Fibroblast of skin of back (primary cell): Measurements from ENCODE around the gene RNF13.
"Not testable (repeated sequence)": the region's sequence is repeated elsewhere in the genome, so short reads cannot be mapped to it uniquely, and the experiment has no call there.

ENCODE experiments used
- DNase-seq: peaks from one replicate; pipeline ENCODE4 v3.0.0-alpha.2; 2013

RNF13 gene

GRCh38 chr3:149801639-149802038, 11.4 kb upstream of the RNF13 start:
- DNase-seq = no peak

GRCh38 chr3:149806171-149806778, 6.7 kb upstream of the RNF13 start:
- DNase-seq = no peak

GRCh38 chr3:149808209-149808829, 4.7 kb upstream of the RNF13 start:
- peak; percentile 82 for DNase-seq

GRCh38 chr3:149809699-149810098, 3.3 kb upstream of the RNF13 start:
- DNase-seq = no peak

DNA sequence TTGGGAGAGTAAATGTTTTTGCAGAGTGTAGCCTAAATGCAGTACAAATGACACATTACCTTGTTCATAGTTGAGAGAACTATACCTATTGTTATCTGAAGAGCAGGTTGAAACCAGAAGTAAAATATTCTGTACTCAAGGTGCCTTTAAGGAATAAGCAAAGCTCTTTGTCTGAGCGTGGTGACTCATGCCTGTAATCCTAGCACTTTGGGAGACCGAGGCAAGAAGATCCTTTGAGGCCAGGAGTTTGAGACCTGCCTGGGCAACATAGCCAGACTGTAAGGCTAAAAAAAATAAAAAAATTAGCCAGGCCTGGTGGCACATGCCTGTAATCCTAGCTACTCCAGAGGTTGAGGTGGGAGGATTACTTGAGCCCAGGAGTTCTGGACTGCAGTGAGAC, 2.2 kb upstream of the RNF13 start:
- DNase-seq = no peak

DNA sequence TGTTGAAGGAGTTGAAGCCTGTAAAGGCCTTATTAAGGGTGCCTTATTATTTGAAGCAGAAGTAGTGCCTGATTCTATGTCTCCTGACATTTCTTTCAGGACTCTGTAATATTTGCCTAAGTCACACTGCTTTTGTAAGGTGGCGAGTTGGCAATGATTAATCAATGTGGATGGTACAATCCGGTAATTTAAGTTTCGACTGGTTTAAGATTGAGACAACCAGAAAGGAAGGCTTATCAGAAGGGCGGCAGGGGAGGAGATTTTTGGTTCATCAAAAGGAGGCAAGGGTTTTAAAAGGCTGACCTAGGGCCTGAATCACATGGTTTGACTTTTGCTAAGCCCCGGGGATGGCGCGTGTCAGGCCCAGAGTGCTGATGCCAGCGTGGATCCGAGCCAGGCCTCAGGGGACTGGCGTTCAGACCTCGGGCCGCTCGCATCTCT, 830 bp upstream of the RNF13 start:
- no peak for DNase-seq

- peak; percentile 37 for DNase-seq
Observed at GRCh38 chr3:149813367-149814281, 609 bp downstream of the RNF13 start.

- DNase-seq = no peak
Observed at GRCh38 chr3:149815321-149815720, 2.3 kb downstream of the RNF13 start.

DNA sequence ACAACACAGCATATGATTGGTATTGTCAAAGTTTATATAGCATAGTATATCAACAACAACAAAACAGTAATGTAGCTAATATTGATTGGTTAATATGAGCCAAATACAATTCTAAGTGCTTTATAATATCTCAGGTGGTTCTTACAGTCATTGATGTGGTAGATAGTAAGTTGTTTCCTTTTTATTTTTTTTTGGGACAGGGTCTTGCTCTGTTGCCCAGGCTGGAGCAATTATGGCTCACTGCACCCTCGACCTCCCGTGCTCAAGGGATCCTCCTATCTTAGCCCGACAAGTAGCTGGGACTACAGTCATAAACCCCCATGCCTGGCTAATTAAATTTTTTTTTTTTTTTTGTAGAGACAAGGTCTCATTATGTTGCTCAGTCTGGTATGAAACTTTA, 2.7 kb downstream of the RNF13 start:
- no peak for DNase-seq

DNA sequence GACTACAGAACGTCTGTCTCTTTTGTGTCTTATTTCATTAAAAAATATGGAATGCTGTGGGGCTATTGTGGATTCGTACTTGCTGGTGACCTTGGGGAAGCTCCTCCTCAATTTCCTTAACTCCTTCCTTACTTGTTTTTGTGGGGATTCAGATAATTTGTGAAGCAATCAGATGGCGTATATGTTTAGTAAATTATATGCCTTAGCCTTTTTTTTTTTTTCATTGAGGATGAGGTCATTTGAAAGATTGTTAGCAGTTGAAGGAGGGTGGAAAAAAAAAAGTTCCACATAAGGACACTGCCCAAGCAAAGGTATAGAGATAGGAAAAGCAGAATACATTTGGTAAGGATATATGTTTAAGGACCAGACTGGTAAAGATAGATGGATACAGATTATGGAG, 3.3 kb downstream of the RNF13 start:
- DNase-seq = no peak

- no peak for DNase-seq
Observed at GRCh38 chr3:149816986-149817385, 4.0 kb downstream of the RNF13 start.

GRCh38 chr3:149819432-149819831, 6.4 kb downstream of the RNF13 start:
- no peak for DNase-seq

- no peak for DNase-seq
Observed at GRCh38 chr3:149820183-149820582, 7.2 kb downstream of the RNF13 start.

GRCh38 chr3:149826636-149827035, 13.6 kb downstream of the RNF13 start:
- no peak for DNase-seq

DNA sequence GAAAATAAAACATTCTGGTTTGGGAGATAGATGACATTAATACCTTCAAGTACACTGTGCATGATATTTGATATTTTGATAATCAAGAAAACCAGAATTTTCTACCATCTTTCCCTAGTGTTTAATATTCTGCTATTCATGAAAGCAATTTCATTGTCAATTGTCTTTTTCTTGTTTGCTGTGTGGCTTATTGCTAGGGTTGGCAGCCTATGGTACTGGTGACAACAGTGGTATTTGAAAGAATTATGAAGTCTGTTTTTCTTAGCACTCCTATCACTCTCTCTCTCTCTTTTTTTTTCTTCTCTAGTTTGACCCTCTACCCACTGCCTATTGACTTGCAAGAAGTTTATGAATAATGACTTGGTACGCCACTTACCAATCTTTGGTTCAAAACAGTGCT, 15.4 kb downstream of the RNF13 start:
- no peak for DNase-seq

DNA sequence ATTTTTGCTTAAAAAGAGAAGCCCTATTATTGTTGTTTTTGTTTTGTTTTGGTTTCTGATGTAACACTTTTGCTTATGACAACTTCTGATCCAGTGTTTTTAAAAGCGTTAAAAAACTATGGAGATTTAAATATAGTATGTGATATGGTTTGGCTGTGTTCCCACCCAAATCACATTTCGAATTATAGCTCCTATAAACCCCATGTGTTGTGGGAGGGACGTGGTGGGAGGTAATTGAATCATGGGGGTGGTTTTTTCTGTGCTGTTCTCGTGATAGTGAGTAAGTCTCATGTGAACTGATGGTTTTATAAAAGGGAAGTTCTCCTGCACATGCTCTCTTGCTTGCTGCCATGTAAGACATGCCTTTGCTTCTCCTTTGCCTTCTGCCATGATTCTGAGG, 16.6 kb downstream of the RNF13 start:
- not testable (repeated sequence) for DNase-seq

GRCh38 chr3:149830902-149831301, 17.9 kb downstream of the RNF13 start:
- no peak for DNase-seq

GRCh38 chr3:149831321-149831720, 18.3 kb downstream of the RNF13 start:
- no peak for DNase-seq

DNA sequence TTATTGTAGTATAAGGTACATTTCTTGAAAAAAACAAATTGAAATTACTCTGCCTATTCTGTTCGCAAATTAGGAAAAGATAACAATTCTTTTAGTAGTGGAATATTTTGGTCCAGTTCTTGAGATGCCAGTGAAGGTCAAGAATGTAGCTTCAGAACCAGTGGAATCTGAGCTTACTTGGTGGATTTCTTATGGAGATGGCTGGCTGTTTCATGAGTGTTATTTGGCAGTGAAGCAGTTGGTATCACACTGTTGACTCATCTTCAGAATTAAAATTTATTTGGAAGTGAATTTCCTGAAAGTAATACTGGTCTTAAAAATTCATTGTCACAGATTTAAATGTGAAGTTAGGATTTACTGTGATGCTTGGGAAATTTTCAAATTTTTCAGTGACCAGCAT, 19.1 kb downstream of the RNF13 start:
- DNase-seq = peak; percentile 15

DNA sequence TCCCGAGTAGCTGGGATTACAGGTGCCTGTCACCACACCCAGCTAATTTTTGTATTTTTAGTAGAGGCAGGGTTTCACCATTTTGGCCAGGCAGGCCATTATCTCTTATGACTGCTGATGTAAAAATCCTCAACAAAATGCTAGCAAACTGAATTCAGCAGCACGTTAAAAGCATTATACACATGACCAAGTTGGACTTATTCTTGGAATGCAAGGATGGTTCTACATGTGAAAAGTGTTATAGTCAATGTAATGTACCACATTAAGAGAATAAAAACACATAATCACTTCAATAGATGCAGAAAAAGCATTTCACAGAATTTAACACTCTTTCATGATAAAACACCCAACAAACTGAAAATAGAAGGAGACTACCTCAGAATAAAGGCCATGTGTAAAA, 20.2 kb downstream of the RNF13 start:
- DNase-seq = no peak

DNA sequence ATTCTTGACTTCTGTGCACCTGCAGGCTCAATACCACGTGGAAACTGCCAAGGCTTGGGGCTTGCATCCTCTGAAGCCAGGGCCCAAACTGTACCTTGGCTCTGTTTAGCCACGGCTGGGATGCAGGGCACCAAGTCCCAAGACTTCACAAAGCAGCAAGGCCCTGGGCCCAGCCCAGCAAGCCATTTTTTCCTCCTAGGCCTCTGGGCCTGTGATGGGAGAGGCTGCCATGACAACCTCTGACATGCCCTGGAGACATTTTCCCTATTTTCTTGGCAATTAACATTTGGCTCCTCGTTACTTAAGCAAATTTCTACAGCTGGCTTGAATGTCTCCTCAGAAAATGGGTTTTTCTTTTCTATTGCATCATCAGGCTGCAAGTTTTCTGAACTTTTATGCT, 25.5 kb downstream of the RNF13 start:
- not testable (repeated sequence) for DNase-seq

- not testable (repeated sequence) for DNase-seq
Observed at GRCh38 chr3:149839469-149839868, 26.5 kb downstream of the RNF13 start.

- no peak for DNase-seq
Observed at GRCh38 chr3:149839896-149840295, 26.9 kb downstream of the RNF13 start.

DNA sequence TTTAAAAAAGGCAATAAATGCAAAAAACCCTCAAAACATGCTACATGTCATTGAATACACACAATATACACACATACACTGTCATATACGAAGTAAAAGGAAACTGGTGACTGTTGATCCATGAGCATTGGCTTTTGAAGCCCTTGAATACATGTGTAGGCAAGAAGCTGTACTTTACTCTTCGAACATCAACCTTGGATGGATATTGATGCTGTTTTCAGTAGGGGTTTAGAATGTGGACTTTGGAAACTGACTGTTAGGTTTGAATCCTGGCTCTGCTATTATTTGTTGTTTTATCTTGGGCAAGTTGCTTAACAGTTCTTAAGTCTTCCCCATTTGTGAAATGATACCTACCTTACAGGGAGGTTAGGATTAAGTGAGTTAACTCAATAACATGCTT, 30.5 kb downstream of the RNF13 start:
- DNase-seq = no peak
